ENCODE measurements around the gene WDR37.

WDR37 gene

DNA sequence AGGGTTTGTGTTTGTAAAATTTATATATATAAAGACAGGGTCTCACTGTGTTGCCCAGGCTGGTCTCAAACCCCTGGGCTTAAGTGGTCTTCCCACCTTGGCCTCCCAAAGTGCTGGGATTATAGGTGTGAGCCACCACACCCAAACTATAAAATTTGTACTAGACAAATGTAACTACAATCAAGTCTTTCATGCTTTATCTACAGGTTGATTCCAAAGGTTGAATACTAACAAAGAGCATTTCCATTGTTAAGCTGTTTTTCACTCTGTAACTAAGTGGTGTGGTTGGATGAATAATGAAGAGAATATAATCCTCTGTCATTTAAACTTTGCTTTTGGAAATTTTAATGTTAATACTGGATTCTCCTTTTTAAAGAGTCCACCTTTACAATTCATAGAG lies 22.5 kb downstream of the WDR37 start:
- peaks cover 11% of the 10 kb centered on the region for H3K4me1 Mint-ChIP-seq
- H3K36me3 Mint-ChIP-seq = peaks cover 38% of the 10 kb centered on the region
- H3K27ac Mint-ChIP-seq = peak overlapping the region; percentile 60

DNA sequence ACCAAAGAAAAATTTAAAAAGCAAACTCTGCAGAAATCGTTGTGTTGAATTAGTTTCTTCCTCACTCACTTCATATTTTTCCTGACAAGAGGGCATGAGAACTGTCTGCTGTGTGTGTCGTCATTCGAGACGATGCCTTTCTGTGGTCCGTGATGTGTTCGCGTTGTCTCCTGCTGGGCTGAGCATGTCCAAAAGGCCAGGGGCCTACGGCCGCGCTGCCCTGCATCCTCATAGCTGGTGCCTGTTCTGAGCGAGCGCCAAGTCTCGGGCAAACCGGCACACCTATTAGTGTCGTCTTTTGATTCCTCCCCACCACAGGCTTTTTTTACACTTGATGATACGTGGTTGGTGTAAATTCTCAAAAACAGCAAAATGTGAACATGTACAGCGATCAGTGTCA lies 27.4 kb downstream of the WDR37 start:
- DNase-seq (ENCODE audit: low spot score in 2 of 2) (no peak), ATAC-seq (no peak)
- Mint-ChIP-seq H3K36me3 (no peaks in the 10 kb centered on the region), H3K4me1 (peaks cover 14% of the 10 kb centered on the region), H3K9me3 (no peaks in the 10 kb centered on the region), H3K27ac (no peak overlapping the region), H3K4me3 (no peak overlapping the region)

More for the DNA sequence above, 22.5 kb downstream of the WDR37 start:
- Mint-ChIP-seq H3K9me3 (no peaks in the 10 kb centered on the region), H3K4me3 (no peak overlapping the region)
- ATAC-seq (no peak), DNase-seq (ENCODE audit: low spot score in 2 of 2) (no peak)

DNA sequence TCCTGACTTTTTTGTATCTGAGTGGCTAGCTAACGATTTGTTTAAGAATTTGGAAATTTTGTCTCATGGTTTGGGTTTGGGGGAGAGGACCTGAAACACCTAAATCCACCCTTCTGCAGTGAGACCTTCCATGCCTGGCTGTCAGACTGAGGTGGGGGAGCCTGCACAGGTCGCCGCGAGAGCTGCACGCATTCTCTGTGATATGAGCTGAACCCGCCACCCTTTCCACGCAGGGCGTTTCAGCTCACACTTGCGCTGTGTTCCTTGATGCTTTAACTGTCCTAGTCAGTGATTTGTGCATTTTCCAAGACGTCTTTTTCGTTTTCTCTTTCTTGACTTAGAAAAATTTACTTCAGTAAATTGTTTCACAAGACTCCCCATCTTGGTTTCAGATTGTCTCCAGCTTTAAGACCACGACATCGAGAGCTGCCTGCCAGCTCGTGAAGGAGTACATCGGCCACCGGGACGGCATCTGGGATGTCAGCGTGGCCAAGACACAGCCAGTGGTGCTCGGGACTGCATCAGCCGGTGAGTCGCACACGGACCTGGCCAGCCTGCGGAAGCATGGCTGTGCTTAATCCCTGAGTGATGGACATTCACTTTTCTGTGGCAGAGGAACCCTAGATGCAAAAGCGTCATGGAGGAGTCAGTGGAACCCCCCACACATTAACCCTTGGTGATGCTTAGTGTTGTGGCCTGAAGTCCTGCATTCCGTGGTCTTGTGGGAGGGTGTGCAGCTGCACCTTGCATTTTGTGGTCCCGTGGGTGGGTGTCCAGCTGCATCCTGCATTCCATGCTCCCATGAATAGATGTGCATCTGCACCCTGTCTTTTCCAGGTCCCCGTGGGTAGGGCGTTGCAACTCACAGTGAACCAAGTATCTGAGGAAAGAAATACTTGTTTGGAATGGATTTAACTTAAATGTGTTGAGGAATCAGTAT lies 28.1 kb downstream of the WDR37 start:
- no peaks in the 10 kb centered on the region for H3K36me3 Mint-ChIP-seq
- H3K9me3 Mint-ChIP-seq = no peaks in the 10 kb centered on the region
- H3K4me3 Mint-ChIP-seq = no peak overlapping the region
- peaks cover 14% of the 10 kb centered on the region for H3K4me1 Mint-ChIP-seq
- DNase-seq (ENCODE audit: low spot score in 2 of 2) (no peak), ATAC-seq (no peak)
- no peak overlapping the region for H3K27ac Mint-ChIP-seq

DNA sequence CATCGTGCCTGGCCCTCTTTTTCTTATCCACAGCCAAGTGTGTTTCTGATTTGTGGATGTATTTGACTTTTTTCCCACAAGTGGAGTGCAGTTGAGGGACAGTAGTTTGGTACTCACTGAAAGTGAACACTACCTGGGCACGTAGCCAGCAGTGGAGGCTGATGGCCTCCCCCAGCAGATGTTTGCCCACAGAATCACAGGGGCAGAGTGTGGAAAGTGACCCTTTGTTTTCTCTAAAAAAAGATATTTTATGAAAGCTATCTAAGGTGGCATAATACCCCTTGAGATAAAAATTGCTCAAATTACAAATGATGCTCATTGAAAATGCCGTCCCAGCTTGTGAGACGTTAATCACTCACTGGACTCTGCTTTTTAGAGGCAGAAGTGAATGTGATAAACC lies 29.1 kb downstream of the WDR37 start:
- H3K27ac Mint-ChIP-seq = no peak overlapping the region

DNA sequence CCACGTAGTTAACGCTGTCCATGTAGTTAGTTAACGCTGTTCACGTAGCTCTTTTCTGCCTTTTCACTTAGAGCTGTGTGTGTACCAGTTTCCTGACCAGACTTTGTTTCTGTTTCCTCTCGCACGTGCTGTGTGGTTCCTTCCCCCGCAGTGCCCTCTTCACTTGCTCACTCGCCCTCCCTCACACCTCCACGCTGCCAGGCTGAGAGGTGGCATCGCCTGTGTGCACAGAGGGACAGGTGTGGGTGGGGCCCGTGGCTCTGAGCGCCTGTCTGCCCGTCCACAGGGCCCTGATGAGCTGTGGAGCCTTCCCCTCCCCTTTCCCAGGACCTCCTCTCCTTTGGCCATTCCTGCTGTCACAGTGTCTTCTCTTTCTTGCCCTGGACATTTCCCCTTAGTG lies 30.6 kb downstream of the WDR37 start:
- Mint-ChIP-seq H3K36me3 (no peaks in the 10 kb centered on the region), H3K9me3 (no peaks in the 10 kb centered on the region)
- peak; percentile 45 for ATAC-seq

More for the DNA sequence above, 29.1 kb downstream of the WDR37 start:
- H3K9me3 Mint-ChIP-seq = no peaks in the 10 kb centered on the region
- DNase-seq (ENCODE audit: low spot score in 2 of 2) = no peak
- peaks cover 14% of the 10 kb centered on the region for H3K4me1 Mint-ChIP-seq
- ATAC-seq = no peak
- no peak overlapping the region for H3K4me3 Mint-ChIP-seq
- H3K36me3 Mint-ChIP-seq = no peaks in the 10 kb centered on the region

DNA sequence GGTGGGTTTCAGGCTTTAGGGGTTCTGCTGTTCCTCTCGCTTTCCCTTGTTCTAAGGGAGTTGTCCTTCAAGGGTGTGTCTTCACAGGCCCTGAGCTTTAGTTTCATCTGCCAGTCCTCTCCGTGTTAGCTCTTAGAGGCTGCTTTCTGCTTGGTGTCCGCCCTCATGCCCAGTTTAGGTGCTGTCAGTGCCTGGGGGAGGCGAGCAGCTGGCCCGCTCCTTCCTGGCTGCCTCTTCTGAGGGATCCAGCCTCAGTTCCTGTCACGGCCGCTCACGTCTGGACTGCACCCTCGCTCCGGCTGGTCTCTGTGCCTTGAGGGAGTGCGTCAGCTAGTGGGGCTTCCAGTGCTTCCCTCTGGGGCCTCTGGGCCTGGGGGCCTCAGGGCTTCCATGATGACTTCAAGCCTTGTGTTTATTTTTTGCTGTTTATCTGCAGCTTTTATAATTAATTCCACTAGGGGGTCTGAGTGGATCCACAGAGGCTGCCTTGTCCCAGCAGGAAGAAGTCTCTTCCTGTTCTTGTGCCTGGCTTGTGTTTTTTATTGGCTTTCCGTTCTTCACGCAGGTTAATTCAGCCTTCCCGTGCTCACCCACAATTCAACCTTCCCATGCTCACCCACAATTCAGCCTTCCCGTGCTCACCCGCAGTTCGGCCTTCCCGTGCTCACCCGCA lies 33.0 kb downstream of the WDR37 start:
- Mint-ChIP-seq H3K4me3 (no peak overlapping the region), H3K4me1 (peaks cover 14% of the 10 kb centered on the region), H3K9me3 (no peaks in the 10 kb centered on the region), H3K27ac (no peak overlapping the region), H3K36me3 (no peaks in the 10 kb centered on the region)
- DNase-seq (ENCODE audit: low spot score in 2 of 2) (no peak), ATAC-seq (no peak)

More for the DNA sequence above, 30.6 kb downstream of the WDR37 start:
- Mint-ChIP-seq H3K27ac (peak overlapping the region; percentile 85), H3K4me1 (peaks cover 14% of the 10 kb centered on the region), H3K4me3 (no peak overlapping the region)
- DNase-seq (ENCODE audit: low spot score in 2 of 2) = peak in 1 of 2 donors; percentile 36

DNA sequence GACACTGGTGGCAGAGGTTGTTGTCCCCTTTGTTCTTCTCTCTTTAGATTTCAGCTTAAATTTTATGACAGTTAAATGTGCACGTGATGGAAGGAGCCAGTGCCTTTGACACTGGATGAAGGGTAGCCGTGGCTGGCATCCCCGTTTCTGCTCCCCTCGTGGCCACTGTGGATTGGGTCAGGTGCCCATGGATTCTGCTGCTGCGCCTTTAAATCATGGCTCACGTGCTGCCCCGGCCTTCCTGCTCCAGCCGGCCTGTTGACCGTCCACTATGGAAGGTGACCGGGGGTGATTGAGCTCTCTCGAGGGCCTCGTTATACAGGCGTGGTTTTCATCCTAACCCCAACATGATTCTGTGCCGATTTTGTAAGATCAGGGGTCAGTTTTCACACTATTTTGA lies 34.5 kb downstream of the WDR37 start:
- Mint-ChIP-seq H3K9me3 (no peaks in the 10 kb centered on the region), H3K36me3 (no peaks in the 10 kb centered on the region), H3K4me3 (no peak overlapping the region), H3K4me1 (peaks cover 14% of the 10 kb centered on the region), H3K27ac (no peak overlapping the region)
- ATAC-seq (no peak), DNase-seq (ENCODE audit: low spot score in 2 of 2) (no peak)

DNA sequence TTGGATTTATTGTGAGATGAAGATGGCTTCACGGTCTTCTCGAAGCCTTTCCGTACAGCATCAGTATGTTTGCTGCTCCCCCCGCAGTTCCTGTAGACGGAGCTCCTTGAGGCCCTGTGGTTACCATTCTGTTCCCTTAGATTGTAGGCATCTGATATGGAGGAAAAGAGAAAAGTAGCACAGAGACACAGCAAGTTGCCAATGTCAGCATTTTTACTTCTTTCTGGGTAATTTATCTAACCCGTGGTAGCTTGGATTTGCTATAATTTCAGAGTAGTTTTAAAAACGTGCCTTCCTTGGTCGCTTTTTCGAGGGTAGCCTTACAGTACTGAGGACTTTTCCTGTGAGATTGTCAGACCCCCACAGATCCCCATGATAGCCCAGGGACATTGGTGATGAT lies 37.5 kb downstream of the WDR37 start:
- Mint-ChIP-seq H3K27ac (no peak overlapping the region), H3K36me3 (no peaks in the 10 kb centered on the region), H3K9me3 (no peaks in the 10 kb centered on the region), H3K4me3 (no peak overlapping the region), H3K4me1 (no peaks in the 10 kb centered on the region)
- DNase-seq (ENCODE audit: low spot score in 2 of 2) (no peak), ATAC-seq (no peak)

DNA sequence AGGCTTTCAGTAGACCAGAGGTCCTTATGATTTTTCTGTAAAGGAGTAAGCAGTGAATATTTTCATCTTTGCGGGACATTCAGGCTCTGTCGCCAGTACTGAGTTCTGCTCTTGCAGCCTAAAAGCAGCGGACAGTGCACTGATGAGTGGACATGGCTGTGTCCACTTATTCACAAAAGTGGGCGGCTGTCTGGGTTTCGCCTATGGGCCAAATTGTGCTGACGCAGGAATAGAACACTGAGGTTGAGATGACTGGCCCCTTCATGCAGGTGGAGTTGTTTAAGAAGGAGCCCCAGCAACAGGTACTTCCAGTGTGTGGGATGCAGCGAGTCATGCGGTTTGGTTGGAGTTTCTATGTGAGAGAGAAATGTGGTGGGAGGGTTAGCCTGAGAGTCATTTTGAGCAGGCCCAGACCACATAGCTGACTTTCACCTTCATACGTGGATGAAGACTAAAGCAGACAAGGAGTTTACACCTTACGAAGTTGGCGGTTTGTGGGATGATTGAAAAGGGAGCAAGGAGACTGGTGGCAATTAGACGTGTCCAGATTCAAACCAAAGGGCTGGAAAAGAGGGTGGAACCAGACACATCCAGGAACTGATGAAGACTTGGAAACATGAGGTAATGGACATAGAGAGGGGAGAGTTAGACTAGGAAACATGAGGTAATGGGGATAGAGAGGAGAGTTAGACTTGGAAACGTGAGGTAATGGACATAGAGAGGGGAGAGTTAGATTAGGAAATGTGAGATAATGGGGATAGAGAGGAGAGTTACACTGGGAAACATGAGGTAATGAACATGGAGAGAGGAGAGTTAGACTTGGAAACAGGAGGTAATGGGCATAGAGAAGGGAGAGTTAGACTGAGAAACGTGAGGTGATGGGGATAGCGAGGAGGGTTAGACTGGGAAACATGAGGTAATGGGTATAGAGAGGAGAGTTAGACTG lies 38.2 kb downstream of the WDR37 start:
- ATAC-seq (peak; percentile 97), DNase-seq (ENCODE audit: low spot score in 2 of 2) (peak in 1 of 2 donors; percentile 70)
- Mint-ChIP-seq H3K36me3 (no peaks in the 10 kb centered on the region), H3K4me3 (no peak overlapping the region), H3K9me3 (no peaks in the 10 kb centered on the region), H3K27ac (no peak overlapping the region), H3K4me1 (peaks cover 2% of the 10 kb centered on the region)

DNA sequence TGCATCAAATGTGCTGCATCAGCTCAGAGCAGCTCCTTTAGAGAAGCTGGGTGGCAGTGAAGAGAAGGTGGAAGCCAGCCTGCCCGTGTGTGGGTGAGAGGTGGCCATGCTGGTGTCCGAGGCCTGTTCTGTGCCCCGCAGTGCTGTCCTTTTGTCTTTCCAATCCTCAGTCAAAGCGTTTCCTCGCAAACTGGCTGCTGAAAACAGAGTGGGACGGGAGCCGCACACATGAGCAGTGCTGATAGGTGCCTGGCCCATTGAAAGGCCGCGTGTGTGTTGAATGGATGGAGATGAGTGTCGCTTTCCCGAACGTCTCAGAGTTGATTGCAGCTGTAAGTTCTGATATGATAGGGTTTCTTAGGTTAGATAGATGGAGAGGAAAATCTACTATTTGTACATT lies 39.3 kb downstream of the WDR37 start:
- Mint-ChIP-seq H3K9me3 (no peaks in the 10 kb centered on the region), H3K4me1 (peaks cover 11% of the 10 kb centered on the region), H3K27ac (no peak overlapping the region), H3K4me3 (no peak overlapping the region), H3K36me3 (no peaks in the 10 kb centered on the region)
- ATAC-seq (no peak), DNase-seq (ENCODE audit: low spot score in 2 of 2) (no peak)

DNA sequence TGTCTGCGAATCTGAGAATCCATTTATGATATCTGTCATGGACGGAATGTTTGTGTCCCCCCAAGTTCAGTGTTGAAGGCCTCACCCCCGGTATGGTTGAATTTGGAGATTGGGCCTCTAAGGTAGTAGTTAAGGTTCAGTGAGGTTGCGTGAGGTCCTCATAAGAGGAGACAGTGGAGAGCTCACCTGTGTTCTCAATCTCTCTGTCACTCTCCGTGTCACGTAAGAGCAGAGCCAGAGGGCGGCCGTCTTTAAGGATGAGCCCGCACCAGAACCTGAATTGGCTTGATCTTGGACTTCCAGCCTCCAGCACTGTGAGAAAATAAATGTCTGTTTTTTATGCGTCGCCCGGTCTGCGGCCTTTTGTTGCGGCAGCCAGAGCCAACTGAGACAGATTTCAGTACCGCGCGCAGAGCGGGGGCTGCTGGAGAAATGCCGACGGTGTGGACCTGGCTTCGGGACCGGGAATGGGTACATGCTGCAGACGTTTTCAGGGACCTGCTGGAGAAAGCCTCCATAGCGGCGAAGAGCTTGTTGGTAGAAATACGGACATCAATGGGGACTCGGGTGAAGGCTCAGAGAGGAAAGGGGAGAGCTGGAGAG lies 40.2 kb downstream of the WDR37 start:
- ATAC-seq (no peak), DNase-seq (ENCODE audit: low spot score in 2 of 2) (no peak)
- Mint-ChIP-seq H3K36me3 (peaks cover 7% of the 10 kb centered on the region), H3K27ac (no peak overlapping the region), H3K4me3 (no peak overlapping the region), H3K9me3 (no peaks in the 10 kb centered on the region), H3K4me1 (peaks cover 20% of the 10 kb centered on the region)

DNA sequence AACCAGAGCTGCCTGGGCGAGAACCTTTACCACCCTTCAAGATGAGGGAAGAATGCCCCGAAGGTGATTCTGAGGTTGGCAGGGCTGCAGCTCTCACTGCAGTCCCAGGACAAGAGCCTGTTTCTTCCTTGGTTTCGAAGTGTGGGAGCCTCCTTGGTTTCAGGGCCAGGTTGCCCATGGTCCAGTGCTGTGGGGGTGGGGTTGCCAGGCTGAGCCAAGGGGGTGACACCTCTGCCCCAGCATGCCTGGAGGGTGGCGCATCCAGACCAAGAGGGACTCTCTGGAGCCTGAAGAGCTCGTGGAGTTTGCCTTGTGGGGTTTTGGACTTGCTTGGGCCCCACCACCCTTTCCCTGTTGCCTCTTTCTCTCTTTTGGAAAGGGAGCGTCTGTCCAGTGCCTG lies 41.3 kb downstream of the WDR37 start:
- DNase-seq (ENCODE audit: low spot score in 2 of 2) (no peak), ATAC-seq (no peak)
- H3K4me1 Mint-ChIP-seq = peaks cover 30% of the 10 kb centered on the region
- H3K27ac Mint-ChIP-seq = no peak overlapping the region
- H3K9me3 Mint-ChIP-seq = no peaks in the 10 kb centered on the region
- peaks cover 17% of the 10 kb centered on the region for H3K36me3 Mint-ChIP-seq
- H3K4me3 Mint-ChIP-seq = no peak overlapping the region

DNA sequence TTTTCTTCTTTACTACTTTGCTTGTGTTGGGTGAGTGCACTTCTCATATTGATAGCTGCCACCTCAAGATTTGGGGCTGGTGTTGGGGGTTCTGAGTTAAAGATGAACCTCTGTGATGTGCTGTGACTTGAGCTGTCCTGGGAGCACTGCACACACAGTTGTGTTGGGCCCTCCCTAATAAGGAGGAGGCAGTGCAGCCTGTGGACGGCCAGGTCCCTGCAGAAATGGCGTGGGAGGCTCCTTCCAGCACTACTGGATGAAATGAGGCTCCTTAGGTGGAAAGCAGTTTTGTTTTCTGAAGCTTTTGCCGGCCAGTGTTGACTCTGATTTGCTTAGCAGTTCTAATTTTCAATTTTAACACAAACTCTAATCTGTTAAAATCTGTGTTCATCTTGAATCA lies 44.0 kb downstream of the WDR37 start:
- DNase-seq (ENCODE audit: low spot score in 2 of 2) (no peak), ATAC-seq (no peak)
- H3K4me3 Mint-ChIP-seq = no peak overlapping the region
- peaks cover 35% of the 10 kb centered on the region for H3K4me1 Mint-ChIP-seq
- peak overlapping the region; percentile 89 for H3K27ac Mint-ChIP-seq
- no peaks in the 10 kb centered on the region for H3K9me3 Mint-ChIP-seq
- peaks cover 40% of the 10 kb centered on the region for H3K36me3 Mint-ChIP-seq

DNA sequence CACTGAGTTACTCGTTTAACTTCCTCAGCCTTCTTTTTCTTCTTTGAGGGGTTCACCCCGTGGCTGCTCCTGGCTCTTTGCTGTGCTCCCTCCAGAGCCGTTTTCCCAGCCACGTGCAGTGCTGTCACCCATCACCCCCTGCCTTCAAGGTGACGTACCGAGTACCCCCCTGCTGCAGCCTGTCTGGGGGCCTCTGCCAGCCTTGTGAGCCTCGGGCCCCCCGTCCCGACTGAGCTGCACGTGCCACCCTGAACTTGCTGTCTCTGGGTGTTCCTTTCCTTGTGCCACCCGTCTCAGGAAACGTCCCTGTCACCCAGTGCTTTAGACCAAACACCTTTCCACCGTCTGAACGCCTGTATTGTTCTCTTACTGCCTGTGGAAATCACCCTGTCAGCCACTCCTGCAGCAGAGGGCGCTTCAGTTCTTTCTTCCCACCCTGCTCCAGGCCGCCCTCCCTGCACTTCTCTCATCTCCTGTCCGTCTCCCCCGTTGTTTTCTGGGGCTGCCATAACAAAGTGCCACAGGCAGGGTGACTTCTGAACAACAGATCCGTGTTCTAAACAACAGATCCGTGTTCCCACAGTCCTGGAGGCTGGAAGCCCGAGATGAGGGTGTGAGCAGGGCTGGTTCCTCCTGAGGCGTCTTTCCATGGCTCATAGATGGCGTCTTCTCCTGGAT lies 44.6 kb downstream of the WDR37 start:
- ATAC-seq = peak; percentile 34

More for the DNA sequence above, 44.6 kb downstream of the WDR37 start:
- peaks cover 47% of the 10 kb centered on the region for H3K36me3 Mint-ChIP-seq
- H3K27ac Mint-ChIP-seq = peak overlapping the region; percentile 89
- peaks cover 35% of the 10 kb centered on the region for H3K4me1 Mint-ChIP-seq
- H3K4me3 Mint-ChIP-seq = no peak overlapping the region
- no peaks in the 10 kb centered on the region for H3K9me3 Mint-ChIP-seq
- DNase-seq (ENCODE audit: low spot score in 2 of 2) = no peak

Measured in stimulated activated effector memory CD8-positive, alpha-beta T cell treated with anti-CD3 and anti-CD28 coated beads, Interleukin-12 subunit alpha, Interleukin-12 subunit beta, amount 100 ng/mL, for 72 hours (primary cell).